Esophagus muscularis mucosa (tissue), 4 donors: Measurements from ENCODE around the gene RIMS1. TPM values are rescaled to one million over a fixed set of nuclear protein-coding genes. Genes with fewer than 3 reads are reported as not detected.

ENCODE experiments used
- DNase-seq: peaks from one replicate; pipeline ENCODE4 v3.0.0-alpha.2; 2017; ENCODE audit errors: extremely low spot score
- H3K27ac ChIP-seq, 4 donors: fragments of 200-600 bp; sonication (generic); replicated peaks in 1 of 4; 1 replicate in 3 of 4; 2 replicates in 1 of 4; pipeline ENCODE4 v1.5.1; 2016 to 2019; ENCODE audit warnings: mild to moderate bottlenecking in 1 of 4
- H3K27me3 ChIP-seq, 4 donors: fragments of 200-600 bp; sonication (generic); one replicate each; pipeline versions ENCODE4 v1.5.1 to v1.6.0; 2016 to 2019
- H3K36me3 ChIP-seq, 4 donors: fragments of 200-600 bp; sonication (generic); one replicate each; pipeline ENCODE4 v1.5.1; 2016 to 2019
- H3K4me1 ChIP-seq, 4 donors: fragments of 200-600 bp; sonication (generic); one replicate each; pipeline ENCODE4 v1.5.1; 2016 to 2019
- H3K4me3 ChIP-seq, 4 donors: fragments of 200-600 bp; sonication (generic); 1 replicate in 2 of 4; 2 replicates in 2 of 4; pipeline ENCODE4 v1.5.1; 2016 to 2019; ENCODE audit warnings: mild to moderate bottlenecking in 4 of 4, moderate library complexity in 1 of 4
- H3K9me3 ChIP-seq, 4 donors: fragments of 200-600 bp; sonication (generic); 1 replicate in 3 of 4; 2 replicates in 1 of 4; pipeline ENCODE4 v1.5.1; 2016 to 2019
- CTCF ChIP-seq, 3 experiments: fragments of 200-600 bp in 2 of 3; fragments of 450-650 bp in 1 of 3; sonication (generic) in 2 of 3; IDR thresholded peaks; one replicate each; pipeline ENCODE4 v1.5.1; 2017 to 2019; ENCODE audit warnings: antibody characterized with exemption in 3 of 3, mild to moderate bottlenecking in 2 of 3, moderate library complexity in 1 of 3
- EP300 ChIP-seq: sonication (generic); formaldehyde crosslinking; IDR thresholded peaks from one replicate; pipeline ENCODE4 v1.6.1; 2017; ENCODE audit warnings: antibody characterized with exemption
- POLR2A ChIP-seq: fragments of 450-650 bp; IDR thresholded peaks from one replicate; pipeline ENCODE4 v1.6.1; 2017; ENCODE audit warnings: antibody characterized with exemption, moderate library complexity, mild to moderate bottlenecking, low read depth
- POLR2AphosphoS5 ChIP-seq, 2 donors: sonication (generic); formaldehyde crosslinking; IDR thresholded peaks; one replicate each; pipeline ENCODE4 v1.6.1; 2017; ENCODE audit warnings: antibody characterized with exemption in 2 of 2
- WGBS: methylation state at CpG from one replicate; pipeline ENCODE4 v1.1.5; 2018; 5-methylcytosine and 5-hydroxymethylcytosine counted together
- intact Hi-C: fragments of 100-400 bp; cut with DNase I; formaldehyde crosslinking; loops from one replicate; pipeline ENCODE4 v1.15.1; 2023
- total RNA-seq, 4 donors: library from RNA; depleted of rRNA; stranded (reverse); fragments of >200 nt; gene quantifications; one replicate each; pipeline versions ENCODE4 v1.1.0 to v1.2.1, GENCODE V29; 2016

The RIMS1 gene
- total RNA-seq, 4 donors from 2014 or later: 35.4 to 88.6 (median 54.0) TPM

- H3K27me3 ChIP-seq: no peaks in the 10 kb centered on the region
- WGBS: 55% methylated on average over 2 of the region's 2 CpGs
- no peaks in the 10 kb centered on the region for H3K4me1 ChIP-seq
- H3K36me3 ChIP-seq: no peaks in the 10 kb centered on the region
- no peak for DNase-seq
- intact Hi-C loops: no loop called here
- no peaks in the 10 kb centered on the region for H3K9me3 ChIP-seq
- TF ChIP-seq EP300: no peak
- TF ChIP-seq CTCF (IDR thresholded peaks at IDR 0.05): no peak
- TF ChIP-seq POLR2AphosphoS5 (IDR thresholded peaks at IDR 0.05): no peak
- no peak overlapping the region for H3K27ac ChIP-seq
- H3K4me3 ChIP-seq: no peak overlapping the region
Observed at GRCh38 chr6:72111611-72112010, 225.3 kb downstream of the RIMS1 start.

- intact Hi-C loops: no loop called here
- WGBS: 94% methylated on average over 2 of the region's 2 CpGs
- no peaks in the 10 kb centered on the region for H3K27me3 ChIP-seq
- TF ChIP-seq CTCF (IDR thresholded peaks at IDR 0.05): no peak
- no peak for DNase-seq
- no peak overlapping the region for H3K27ac ChIP-seq
- H3K36me3 ChIP-seq: no peaks in the 10 kb centered on the region
- H3K4me1 ChIP-seq: no peaks in the 10 kb centered on the region
- peaks cover 0 to 6% (median 2%) of the 10 kb centered on the region in 4 donors for H3K9me3 ChIP-seq
- H3K4me3 ChIP-seq: no peak overlapping the region
Observed at GRCh38 chr6:72130327-72130726, 244.0 kb downstream of the RIMS1 start.

GRCh38 chr6:72132427-72132826 lies 246.1 kb downstream of the RIMS1 start:
- Histone ChIP-seq H3K36me3 (no peaks in the 10 kb centered on the region), H3K27me3 (no peaks in the 10 kb centered on the region), H3K4me1 (no peaks in the 10 kb centered on the region), H3K27ac (no peak overlapping the region), H3K4me3 (no peak overlapping the region), H3K9me3 (no peaks in the 10 kb centered on the region)
- no peak for DNase-seq
- TF ChIP-seq EP300: no peak
- no peak for TF ChIP-seq POLR2AphosphoS5 (IDR thresholded peaks at IDR 0.05)
- no peak for TF ChIP-seq CTCF (IDR thresholded peaks at IDR 0.05)
- 92% methylated on average over 1 of the region's 1 CpG for WGBS
- intact Hi-C loops: no loop called here

- intact Hi-C loops: no loop called here
- H3K27me3 ChIP-seq: no peaks in the 10 kb centered on the region
- no peak for TF ChIP-seq POLR2A
- TF ChIP-seq EP300: no peak
- no peak for TF ChIP-seq CTCF (IDR thresholded peaks at IDR 0.05)
- no peak for TF ChIP-seq POLR2AphosphoS5 (IDR thresholded peaks at IDR 0.05)
Observed at GRCh38 chr6:72132851-72133250, 246.5 kb downstream of the RIMS1 start.

GRCh38 chr6:72133324-72133723 lies 247.0 kb downstream of the RIMS1 start:
- WGBS: 67% methylated on average over 1 of the region's 1 CpG
- Histone ChIP-seq H3K4me3 (no peak overlapping the region), H3K36me3 (no peaks in the 10 kb centered on the region), H3K27ac (no peak overlapping the region), H3K27me3 (no peaks in the 10 kb centered on the region), H3K9me3 (no peaks in the 10 kb centered on the region), H3K4me1 (no peaks in the 10 kb centered on the region)
- intact Hi-C loops: no loop called here
- TF ChIP-seq POLR2AphosphoS5 (IDR thresholded peaks at IDR 0.05): no peak
- TF ChIP-seq CTCF (IDR thresholded peaks at IDR 0.05): no peak
- no peak for TF ChIP-seq POLR2A
- TF ChIP-seq EP300: no peak
- no peak for DNase-seq

More at GRCh38 chr6:72132851-72133250, 246.5 kb downstream of the RIMS1 start:
- Histone ChIP-seq H3K4me3 (no peak overlapping the region), H3K9me3 (no peaks in the 10 kb centered on the region), H3K36me3 (no peaks in the 10 kb centered on the region), H3K27ac (no peak overlapping the region), H3K4me1 (no peaks in the 10 kb centered on the region)
- no peak for DNase-seq
